Stimulated activated CD4-positive, alpha-beta T cell treated with anti-CD3 and anti-CD28 coated beads, TNF-alpha, amount 100 ng/mL, for 48 hours (primary cell): ENCODE results near the gene DIABLO.
"Not testable (repeated sequence)": the region's sequence is repeated elsewhere in the genome, so short reads cannot be mapped to it uniquely, and the experiment has no call there.

Experiments
- DNase-seq, 3 donors: peaks; one replicate each; pipeline ENCODE4 v3.0.0-alpha.2; 2020; ENCODE audit warnings: low read depth in 3 of 3

The DIABLO gene

GRCh38 chr12:122189626-122190475 is 36.0 kb downstream of the DIABLO start:
- DNase-seq = no peak

GRCh38 chr12:122187466-122187865 is 38.4 kb downstream of the DIABLO start:
- no peak for DNase-seq

GRCh38 chr12:122185494-122186082 is 40.3 kb downstream of the DIABLO start:
- DNase-seq = no peak

- no peak for DNase-seq
Measured at GRCh38 chr12:122185079-122185478, 40.8 kb downstream of the DIABLO start.

- no peak for DNase-seq
Measured at GRCh38 chr12:122184517-122184916, 41.3 kb downstream of the DIABLO start.

- no peak for DNase-seq
Measured at GRCh38 chr12:122183588-122183940, 42.3 kb downstream of the DIABLO start.

GRCh38 chr12:122182887-122183587 is 42.8 kb downstream of the DIABLO start, which contains the start of gene LRRC43:
Gene LRRC43 (plus strand): TSS chr12:122183123. CDS start chr12:122183145, 22 bp downstream.
- no peak for DNase-seq

- not testable (repeated sequence) for DNase-seq
Measured at GRCh38 chr12:122176473-122176872, 49.4 kb downstream of the DIABLO start.

- peak; percentile 23 to 36 (median 29) for DNase-seq
Measured at GRCh38 chr12:122174155-122174845, 51.6 kb downstream of the DIABLO start, which contains the start of gene IL31. Gene IL31 (minus strand): TSS chr12:122174221. CDS start chr12:122174172, 49 bp downstream.

GRCh38 chr12:122172262-122172939 is 53.5 kb downstream of the DIABLO start:
- no peak for DNase-seq

- DNase-seq = no peak
Measured at GRCh38 chr12:122171399-122171798, 54.5 kb downstream of the DIABLO start.

GRCh38 chr12:122168492-122168891 is 57.4 kb downstream of the DIABLO start:
- no peak for DNase-seq

GRCh38 chr12:122167356-122167925 is 58.4 kb downstream of the DIABLO start:
- no peak for DNase-seq

- DNase-seq = peak; percentile 23 to 48 (median 37)
Measured at GRCh38 chr12:122166422-122167349, 59.2 kb downstream of the DIABLO start.

- no peak for DNase-seq
Measured at GRCh38 chr12:122162976-122163375, 62.9 kb downstream of the DIABLO start.

- no peak for DNase-seq
Measured at GRCh38 chr12:122161682-122162081, 64.2 kb downstream of the DIABLO start.

GRCh38 chr12:122160761-122161160 is 65.1 kb downstream of the DIABLO start:
- DNase-seq = no peak

- DNase-seq = no peak
Measured at GRCh38 chr12:122159882-122160281, 66.0 kb downstream of the DIABLO start.

- no peak for DNase-seq
Measured at GRCh38 chr12:122158700-122159285, 67.1 kb downstream of the DIABLO start.
